ENCODE results near the gene VWDE. TPM values are rescaled to one million over a fixed set of nuclear protein-coding genes. Genes with fewer than 3 reads are reported as not detected.

The VWDE gene
- total RNA-seq, 1 experiment from 2014 or later = not detected

DNA sequence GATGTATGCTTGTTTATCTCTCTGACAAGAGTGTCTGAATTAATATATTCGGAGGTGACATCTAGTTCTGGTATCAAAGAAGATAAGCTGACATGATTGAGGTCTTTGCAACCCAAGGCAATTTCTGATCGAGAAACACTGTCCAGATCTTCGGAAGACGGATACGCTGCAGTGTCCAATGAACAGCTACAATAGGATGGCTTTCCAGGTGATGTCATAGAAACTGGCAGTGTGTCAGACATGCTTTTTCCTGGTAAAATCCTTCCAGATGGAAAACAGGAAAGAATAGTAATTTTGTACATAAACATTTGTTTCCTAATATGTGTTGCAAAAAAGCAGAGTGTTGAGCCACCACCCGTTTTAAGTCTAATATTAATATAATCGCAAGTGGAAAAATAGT is 33.4 kb downstream of the VWDE start:
- H4K20me1 ChIP-seq (ENCODE audit: insufficient read depth, low read depth, low read length) = no peaks in the 10 kb centered on the region
- H3K9me3 ChIP-seq (ENCODE audit: low read length) = no peaks in the 10 kb centered on the region
- H3K4me3 ChIP-seq (ENCODE audit: low read length) = no peak overlapping the region
- H3K4me1 ChIP-seq (ENCODE audit: low read length) = no peaks in the 10 kb centered on the region
- no peak overlapping the region for H3K27ac ChIP-seq (ENCODE audit: low read length)
- no peaks in the 10 kb centered on the region for H3K36me3 ChIP-seq (ENCODE audit: insufficient read depth, low read length)
- H2AFZ ChIP-seq (ENCODE audit: low read length) = no peak overlapping the region
- no peaks in the 10 kb centered on the region for H3K9me2 ChIP-seq (replicated peaks; ENCODE audit: insufficient read depth, low read length)
- H3K79me2 ChIP-seq (ENCODE audit: low read length) = no peaks in the 10 kb centered on the region
- H3K4me2 ChIP-seq (ENCODE audit: low read depth, low read length, poor library complexity, severe bottlenecking) = no peak overlapping the region
- H3K27me3 ChIP-seq (ENCODE audit: low read length) = no peaks in the 10 kb centered on the region
- no peak for DNase-seq
- H3K9ac ChIP-seq (ENCODE audit: low read length) = no peak overlapping the region

DNA sequence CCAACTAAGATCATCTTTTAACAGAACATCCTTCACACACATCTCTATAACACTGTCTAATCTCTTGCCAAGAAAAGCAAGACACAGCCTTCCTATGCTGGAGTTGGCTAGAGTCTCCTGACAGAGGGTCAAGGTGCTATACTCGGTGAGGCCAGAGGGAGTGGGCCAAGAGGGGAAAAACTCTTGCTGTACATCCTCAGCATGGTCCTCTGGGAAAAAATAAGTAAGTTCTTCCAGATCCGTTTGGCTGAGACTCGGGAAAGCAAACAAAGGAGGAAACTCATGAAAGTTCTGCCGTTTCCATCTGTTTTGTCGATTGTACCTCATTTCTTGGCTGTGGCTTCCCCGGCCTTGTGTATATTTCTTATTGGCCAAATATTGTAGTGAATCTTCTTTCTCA is 33.9 kb downstream of the VWDE start:
- H3K27ac ChIP-seq (ENCODE audit: low read length) = no peak overlapping the region
- no peak for DNase-seq
- H3K36me3 ChIP-seq (ENCODE audit: insufficient read depth, low read length) = no peaks in the 10 kb centered on the region
- no peaks in the 10 kb centered on the region for H3K27me3 ChIP-seq (ENCODE audit: low read length)
- H3K9ac ChIP-seq (ENCODE audit: low read length) = no peak overlapping the region
- no peak overlapping the region for H3K4me3 ChIP-seq (ENCODE audit: low read length)
- no peak overlapping the region for H2AFZ ChIP-seq (ENCODE audit: low read length)
- no peaks in the 10 kb centered on the region for H3K9me3 ChIP-seq (ENCODE audit: low read length)
- no peaks in the 10 kb centered on the region for H3K79me2 ChIP-seq (ENCODE audit: low read length)
- no peak overlapping the region for H3K4me2 ChIP-seq (ENCODE audit: low read depth, low read length, poor library complexity, severe bottlenecking)
- no peaks in the 10 kb centered on the region for H3K9me2 ChIP-seq (replicated peaks; ENCODE audit: insufficient read depth, low read length)
- no peaks in the 10 kb centered on the region for H4K20me1 ChIP-seq (ENCODE audit: insufficient read depth, low read depth, low read length)
- H3K4me1 ChIP-seq (ENCODE audit: low read length) = no peaks in the 10 kb centered on the region

DNA sequence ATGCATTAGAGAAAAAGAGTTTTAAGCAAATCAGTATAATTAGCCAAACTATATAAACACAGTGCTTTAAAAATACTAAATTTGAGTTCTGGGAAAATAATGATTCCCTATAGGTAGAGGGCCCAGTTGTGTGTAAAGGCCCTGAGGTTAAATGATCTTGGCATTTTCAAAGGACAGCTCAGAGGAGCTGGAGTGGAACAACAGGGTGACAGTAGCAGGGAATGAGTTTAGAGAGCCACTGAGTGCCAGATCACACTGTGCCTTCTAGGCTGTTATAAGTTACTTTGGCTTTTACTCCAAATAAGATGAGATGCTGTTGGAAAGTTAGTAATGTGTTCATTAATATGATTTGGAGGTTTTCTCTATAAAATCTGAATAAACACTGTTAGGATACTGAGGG is 34.6 kb downstream of the VWDE start:
- no peak overlapping the region for H3K4me3 ChIP-seq (ENCODE audit: low read length)
- H4K20me1 ChIP-seq (ENCODE audit: insufficient read depth, low read depth, low read length) = no peaks in the 10 kb centered on the region
- no peak for DNase-seq

DNA sequence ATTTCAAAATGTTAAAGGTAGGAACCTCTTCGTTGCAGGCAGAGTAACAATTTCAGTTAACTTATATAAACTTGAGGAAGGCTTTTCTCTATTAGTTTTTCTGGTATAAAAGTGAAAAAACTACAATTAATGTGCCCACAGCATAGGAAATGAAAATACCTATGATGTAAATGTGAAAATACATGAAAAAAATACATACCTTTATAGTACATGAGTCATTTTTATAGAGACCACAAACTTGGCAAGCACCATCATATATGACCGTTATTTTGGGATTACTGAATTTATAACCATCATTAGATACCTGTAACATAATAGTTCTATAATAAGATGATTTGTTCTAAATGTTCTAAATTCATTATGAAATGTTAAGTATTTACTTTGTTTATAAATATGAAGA is 42.7 kb downstream of the VWDE start:
- Histone ChIP-seq H3K4me1 (ENCODE audit: low read length) (no peaks in the 10 kb centered on the region), H3K79me2 (ENCODE audit: low read length) (no peaks in the 10 kb centered on the region), H2AFZ (ENCODE audit: low read length) (no peak overlapping the region), H4K20me1 (ENCODE audit: insufficient read depth, low read depth, low read length) (no peaks in the 10 kb centered on the region), H3K9me3 (ENCODE audit: low read length) (no peaks in the 10 kb centered on the region), H3K36me3 (ENCODE audit: insufficient read depth, low read length) (no peaks in the 10 kb centered on the region), H3K9ac (ENCODE audit: low read length) (no peak overlapping the region), H3K4me2 (ENCODE audit: low read depth, low read length, poor library complexity, severe bottlenecking) (no peak overlapping the region), H3K27ac (ENCODE audit: low read length) (no peak overlapping the region), H3K9me2 (replicated peaks; ENCODE audit: insufficient read depth, low read length) (no peaks in the 10 kb centered on the region), H3K4me3 (ENCODE audit: low read length) (no peak overlapping the region), H3K27me3 (ENCODE audit: low read length) (no peaks in the 10 kb centered on the region)
- no peak for DNase-seq

More for the DNA sequence above, 34.6 kb downstream of the VWDE start:
- no peak overlapping the region for H2AFZ ChIP-seq (ENCODE audit: low read length)
- H3K79me2 ChIP-seq (ENCODE audit: low read length) = no peaks in the 10 kb centered on the region
- no peak overlapping the region for H3K4me2 ChIP-seq (ENCODE audit: low read depth, low read length, poor library complexity, severe bottlenecking)
- no peaks in the 10 kb centered on the region for H3K36me3 ChIP-seq (ENCODE audit: insufficient read depth, low read length)
- no peak overlapping the region for H3K9ac ChIP-seq (ENCODE audit: low read length)
- H3K9me3 ChIP-seq (ENCODE audit: low read length) = no peaks in the 10 kb centered on the region
- H3K9me2 ChIP-seq (replicated peaks; ENCODE audit: insufficient read depth, low read length) = no peaks in the 10 kb centered on the region
- no peaks in the 10 kb centered on the region for H3K27me3 ChIP-seq (ENCODE audit: low read length)
- no peak overlapping the region for H3K27ac ChIP-seq (ENCODE audit: low read length)
- H3K4me1 ChIP-seq (ENCODE audit: low read length) = no peaks in the 10 kb centered on the region

DNA sequence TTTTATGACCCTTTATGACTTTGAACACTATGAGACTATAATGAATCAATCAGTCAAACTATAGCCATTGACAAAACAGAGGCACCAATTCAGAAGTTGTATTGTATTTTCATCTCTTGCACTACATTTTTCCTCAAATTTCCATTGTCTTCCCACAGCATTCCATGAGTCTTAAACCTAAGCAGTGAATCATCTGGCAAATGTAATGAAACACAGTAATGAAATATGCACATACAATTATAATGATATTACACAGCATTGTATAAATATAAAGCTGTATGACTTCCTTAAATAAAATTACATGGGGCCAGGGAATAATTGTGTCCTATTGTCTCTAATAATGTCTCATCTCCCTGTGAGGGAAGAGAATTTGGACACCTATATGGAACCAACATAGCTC is 45.0 kb downstream of the VWDE start:
- no peaks in the 10 kb centered on the region for H3K79me2 ChIP-seq (ENCODE audit: low read length)
- no peak overlapping the region for H3K4me3 ChIP-seq (ENCODE audit: low read length)
- H3K9me3 ChIP-seq (ENCODE audit: low read length) = no peaks in the 10 kb centered on the region
- H3K4me2 ChIP-seq (ENCODE audit: low read depth, low read length, poor library complexity, severe bottlenecking) = no peak overlapping the region
- no peak overlapping the region for H3K9ac ChIP-seq (ENCODE audit: low read length)
- DNase-seq = no peak
- no peaks in the 10 kb centered on the region for H4K20me1 ChIP-seq (ENCODE audit: insufficient read depth, low read depth, low read length)
- no peaks in the 10 kb centered on the region for H3K27me3 ChIP-seq (ENCODE audit: low read length)
- H3K4me1 ChIP-seq (ENCODE audit: low read length) = no peaks in the 10 kb centered on the region
- H3K27ac ChIP-seq (ENCODE audit: low read length) = no peak overlapping the region
- no peaks in the 10 kb centered on the region for H3K9me2 ChIP-seq (replicated peaks; ENCODE audit: insufficient read depth, low read length)
- H2AFZ ChIP-seq (ENCODE audit: low read length) = no peak overlapping the region
- H3K36me3 ChIP-seq (ENCODE audit: insufficient read depth, low read length) = no peaks in the 10 kb centered on the region

DNA sequence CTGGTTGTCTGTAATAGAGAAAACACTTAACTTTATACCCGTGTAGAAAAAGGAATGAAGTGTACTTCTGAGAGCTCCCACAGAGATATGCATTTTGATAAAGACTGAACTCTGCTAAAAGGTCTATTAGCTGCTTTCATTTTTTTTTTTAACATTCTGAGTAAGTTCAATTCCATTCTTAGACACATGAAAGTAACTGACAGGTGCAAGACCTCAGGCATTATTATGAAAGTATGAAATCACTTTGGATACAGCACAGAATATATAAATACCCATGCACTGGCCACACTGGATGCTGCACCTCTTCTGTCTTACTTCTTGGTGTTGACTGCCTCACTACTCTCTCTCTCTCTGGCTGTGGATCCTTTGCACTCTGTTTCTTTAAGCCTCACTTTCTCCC is 46.2 kb downstream of the VWDE start:
- H3K9me2 ChIP-seq (replicated peaks; ENCODE audit: insufficient read depth, low read length) = no peaks in the 10 kb centered on the region
- H3K27me3 ChIP-seq (ENCODE audit: low read length) = no peaks in the 10 kb centered on the region
- DNase-seq = no peak
- H3K79me2 ChIP-seq (ENCODE audit: low read length) = no peaks in the 10 kb centered on the region
- H4K20me1 ChIP-seq (ENCODE audit: insufficient read depth, low read depth, low read length) = no peaks in the 10 kb centered on the region
- no peaks in the 10 kb centered on the region for H3K4me1 ChIP-seq (ENCODE audit: low read length)
- no peak overlapping the region for H3K9ac ChIP-seq (ENCODE audit: low read length)
- no peaks in the 10 kb centered on the region for H3K9me3 ChIP-seq (ENCODE audit: low read length)
- H3K4me2 ChIP-seq (ENCODE audit: low read depth, low read length, poor library complexity, severe bottlenecking) = no peak overlapping the region
- H3K36me3 ChIP-seq (ENCODE audit: insufficient read depth, low read length) = no peaks in the 10 kb centered on the region
- no peak overlapping the region for H3K27ac ChIP-seq (ENCODE audit: low read length)
- no peak overlapping the region for H2AFZ ChIP-seq (ENCODE audit: low read length)
- no peak overlapping the region for H3K4me3 ChIP-seq (ENCODE audit: low read length)

DNA sequence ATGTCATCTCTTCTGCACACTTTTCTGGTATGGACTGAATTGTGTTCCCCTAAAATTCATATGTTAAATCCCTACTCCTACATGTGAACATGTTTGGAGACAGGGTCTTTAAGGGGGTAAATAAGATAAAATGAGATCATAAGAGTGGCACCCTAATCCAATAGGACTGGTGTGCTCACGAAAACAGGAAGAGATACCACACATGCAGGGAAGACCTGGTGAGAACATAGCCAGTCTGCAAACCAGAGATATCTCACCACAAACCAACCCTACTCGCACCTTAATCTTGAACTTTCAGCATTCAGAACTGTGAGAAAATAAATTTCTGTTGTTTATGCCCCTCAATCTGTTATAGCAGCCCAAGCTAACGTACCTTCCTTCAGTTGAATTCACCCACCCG is 51.8 kb downstream of the VWDE start:
- Histone ChIP-seq H3K27me3 (ENCODE audit: low read length) (no peaks in the 10 kb centered on the region), H3K9me3 (ENCODE audit: low read length) (no peaks in the 10 kb centered on the region), H3K4me3 (ENCODE audit: low read length) (no peak overlapping the region), H3K4me2 (ENCODE audit: low read depth, low read length, poor library complexity, severe bottlenecking) (no peak overlapping the region), H3K4me1 (ENCODE audit: low read length) (no peaks in the 10 kb centered on the region), H2AFZ (ENCODE audit: low read length) (no peak overlapping the region), H3K9me2 (replicated peaks; ENCODE audit: insufficient read depth, low read length) (no peaks in the 10 kb centered on the region), H3K79me2 (ENCODE audit: low read length) (no peaks in the 10 kb centered on the region), H3K27ac (ENCODE audit: low read length) (no peak overlapping the region), H4K20me1 (ENCODE audit: insufficient read depth, low read depth, low read length) (no peaks in the 10 kb centered on the region), H3K9ac (ENCODE audit: low read length) (no peak overlapping the region), H3K36me3 (ENCODE audit: insufficient read depth, low read length) (no peaks in the 10 kb centered on the region)
- no peak for DNase-seq

DNA sequence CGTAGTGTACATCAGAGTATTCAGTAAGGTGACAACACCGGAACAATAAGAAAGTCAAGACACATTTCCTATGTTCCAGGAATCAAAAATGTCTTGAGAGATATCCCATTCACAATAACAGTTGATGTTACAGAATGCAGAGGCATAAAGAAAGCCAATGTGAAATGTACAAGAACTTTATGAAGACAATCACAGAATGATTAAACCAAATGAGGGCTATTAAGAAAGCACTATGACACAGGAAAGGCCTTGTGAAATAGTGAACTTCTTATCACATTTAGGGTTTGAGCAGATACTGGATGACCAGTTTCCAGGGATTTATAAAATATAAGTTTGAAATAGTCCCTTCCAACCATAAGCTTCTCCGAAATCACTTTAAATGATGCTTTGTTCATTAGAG is 52.7 kb downstream of the VWDE start:
- Histone ChIP-seq H3K9me3 (ENCODE audit: low read length) (no peaks in the 10 kb centered on the region), H3K9me2 (replicated peaks; ENCODE audit: insufficient read depth, low read length) (no peaks in the 10 kb centered on the region), H3K27ac (ENCODE audit: low read length) (no peak overlapping the region), H3K9ac (ENCODE audit: low read length) (no peak overlapping the region), H3K4me2 (ENCODE audit: low read depth, low read length, poor library complexity, severe bottlenecking) (no peak overlapping the region), H3K27me3 (ENCODE audit: low read length) (no peaks in the 10 kb centered on the region), H3K36me3 (ENCODE audit: insufficient read depth, low read length) (no peaks in the 10 kb centered on the region), H4K20me1 (ENCODE audit: insufficient read depth, low read depth, low read length) (no peaks in the 10 kb centered on the region), H3K4me1 (ENCODE audit: low read length) (no peaks in the 10 kb centered on the region), H2AFZ (ENCODE audit: low read length) (no peak overlapping the region), H3K4me3 (ENCODE audit: low read length) (no peak overlapping the region), H3K79me2 (ENCODE audit: low read length) (no peaks in the 10 kb centered on the region)
- no peak for DNase-seq

DNA sequence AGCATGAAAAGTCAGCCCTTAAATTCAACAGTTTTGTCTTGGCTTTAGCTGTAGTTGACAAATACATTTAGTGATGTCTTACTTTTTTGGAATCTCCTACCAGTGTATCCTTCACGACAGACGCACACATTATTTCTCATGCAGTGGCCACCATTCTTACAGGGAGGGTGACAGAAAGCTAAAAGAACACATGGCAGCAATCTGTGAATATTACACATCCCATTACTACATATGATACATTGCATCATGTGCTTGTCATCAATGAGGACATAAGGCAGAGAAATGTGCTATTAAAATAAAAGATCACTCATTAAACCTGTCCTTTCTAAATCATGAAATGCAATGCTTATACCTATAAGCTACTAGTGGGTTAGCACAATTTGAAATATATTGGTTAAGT is 66.6 kb downstream of the VWDE start:
- Histone ChIP-seq H3K9me2 (replicated peaks; ENCODE audit: insufficient read depth, low read length) (no peaks in the 10 kb centered on the region), H3K27ac (ENCODE audit: low read length) (no peak overlapping the region), H3K27me3 (ENCODE audit: low read length) (peaks cover 2% of the 10 kb centered on the region; the same call in 1 of the 2 replicates), H3K9ac (ENCODE audit: low read length) (no peak overlapping the region), H3K4me3 (ENCODE audit: low read length) (no peak overlapping the region), H3K9me3 (ENCODE audit: low read length) (no peaks in the 10 kb centered on the region), H3K79me2 (ENCODE audit: low read length) (no peaks in the 10 kb centered on the region), H3K4me2 (ENCODE audit: low read depth, low read length, poor library complexity, severe bottlenecking) (no peak overlapping the region), H4K20me1 (ENCODE audit: insufficient read depth, low read depth, low read length) (no peaks in the 10 kb centered on the region), H2AFZ (ENCODE audit: low read length) (no peak overlapping the region), H3K4me1 (ENCODE audit: low read length) (no peaks in the 10 kb centered on the region), H3K36me3 (ENCODE audit: insufficient read depth, low read length) (no peaks in the 10 kb centered on the region)
- DNase-seq = no peak
